Adipocyte (in vitro differentiated cells): ENCODE results near the gene TKT.
"Not testable (repeated sequence)": the region's sequence is repeated elsewhere in the genome, so short reads cannot be mapped to it uniquely, and the experiment has no call there.

Experiments used
- DNase-seq: peaks from one replicate; pipeline ENCODE4 v3.0.0-alpha.2; 2015; ENCODE audit warnings: low read depth
- H3K27me3 ChIP-seq: replicated peaks from 2 replicates; pipeline ENCODE4 v1.7.0; 2013; ENCODE audit warnings: mild to moderate bottlenecking, low read length, moderate library complexity; ENCODE audit not compliant: control insufficient read depth, insufficient read depth
- H3K36me3 ChIP-seq: 2 replicates; pipeline ENCODE4 v1.7.0; 2013; ENCODE audit warnings: low read length, mild to moderate bottlenecking, moderate library complexity; ENCODE audit not compliant: control insufficient read depth, insufficient read depth, severe bottlenecking
- H3K4me1 ChIP-seq: 2 replicates; pipeline ENCODE4 v1.7.0; 2013; ENCODE audit warnings: mild to moderate bottlenecking, low read length, moderate library complexity; ENCODE audit not compliant: control insufficient read depth, insufficient read depth
- H3K4me3 ChIP-seq: 2 replicates; pipeline ENCODE4 v1.7.0; 2013; ENCODE audit warnings: mild to moderate bottlenecking, low read length, moderate library complexity
- H3K9ac ChIP-seq: 2 replicates; pipeline ENCODE4 v1.7.0; 2013; ENCODE audit warnings: mild to moderate bottlenecking, low read length, moderate library complexity
- H3K9me3 ChIP-seq: 2 replicates; pipeline ENCODE4 v1.7.0; 2013; ENCODE audit warnings: mild to moderate bottlenecking, low read length, moderate library complexity; ENCODE audit not compliant: control insufficient read depth

Gene TKT

DNA sequence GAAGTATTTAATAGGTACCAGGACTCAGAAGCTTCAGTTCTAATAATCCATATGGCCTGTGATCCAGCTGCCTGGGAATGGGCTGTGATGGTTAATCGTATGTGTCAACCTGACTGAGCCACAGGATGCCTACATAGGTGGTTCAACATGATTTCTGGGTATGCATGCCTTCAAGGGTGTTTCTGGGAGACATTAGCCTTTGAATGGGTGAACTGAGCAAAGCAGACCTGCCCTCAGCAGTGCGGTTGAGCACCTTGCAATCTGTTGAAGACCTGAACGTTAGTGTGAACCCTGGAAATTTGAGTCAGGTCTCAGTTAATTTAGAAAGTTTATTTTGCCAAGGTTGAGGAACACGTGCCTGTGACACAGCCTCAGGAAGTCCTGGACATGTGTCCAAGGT, 22.8 kb upstream of the TKT start:
- Histone ChIP-seq H3K4me3 (no peak overlapping the region), H3K36me3 (peaks cover 16% of the 10 kb centered on the region), H3K9me3 (no peaks in the 10 kb centered on the region), H3K27me3 (no peaks in the 10 kb centered on the region), H3K9ac (no peak overlapping the region), H3K4me1 (no peaks in the 10 kb centered on the region)
- DNase-seq = no peak

DNA sequence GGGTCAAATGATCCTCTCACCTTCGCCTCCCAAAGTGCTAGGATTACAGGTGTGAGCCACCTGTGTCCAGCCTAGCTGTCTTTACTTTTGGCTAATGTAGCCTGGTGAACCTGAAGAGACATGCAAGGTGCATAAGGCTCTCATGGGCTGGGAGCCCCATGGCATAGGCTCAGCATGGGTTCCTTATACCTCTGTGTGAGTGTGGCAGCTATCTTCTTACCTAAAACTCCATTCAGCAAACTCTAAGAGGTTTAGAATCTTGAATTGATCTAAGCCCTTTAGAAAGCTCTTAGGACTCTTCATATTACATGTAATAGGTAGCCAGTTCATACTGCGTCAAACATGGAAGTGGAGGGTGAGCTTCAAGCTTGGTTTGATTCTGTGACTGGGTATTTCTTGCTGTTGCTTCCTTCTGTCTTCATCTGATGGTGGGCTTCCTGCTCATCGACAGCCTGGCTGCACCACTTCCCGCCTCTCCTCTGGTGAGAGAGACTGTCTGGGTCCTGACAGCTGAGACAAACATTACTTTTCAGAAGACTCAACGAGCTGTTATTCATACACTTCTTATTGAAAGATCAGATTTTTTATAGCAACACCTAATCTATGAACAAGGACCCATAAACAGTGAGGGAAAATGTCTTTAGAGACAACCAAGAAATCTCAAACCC, 19.2 kb upstream of the TKT start:
- no peak for DNase-seq
- Histone ChIP-seq H3K9me3 (no peaks in the 10 kb centered on the region), H3K36me3 (no peaks in the 10 kb centered on the region)

DNA sequence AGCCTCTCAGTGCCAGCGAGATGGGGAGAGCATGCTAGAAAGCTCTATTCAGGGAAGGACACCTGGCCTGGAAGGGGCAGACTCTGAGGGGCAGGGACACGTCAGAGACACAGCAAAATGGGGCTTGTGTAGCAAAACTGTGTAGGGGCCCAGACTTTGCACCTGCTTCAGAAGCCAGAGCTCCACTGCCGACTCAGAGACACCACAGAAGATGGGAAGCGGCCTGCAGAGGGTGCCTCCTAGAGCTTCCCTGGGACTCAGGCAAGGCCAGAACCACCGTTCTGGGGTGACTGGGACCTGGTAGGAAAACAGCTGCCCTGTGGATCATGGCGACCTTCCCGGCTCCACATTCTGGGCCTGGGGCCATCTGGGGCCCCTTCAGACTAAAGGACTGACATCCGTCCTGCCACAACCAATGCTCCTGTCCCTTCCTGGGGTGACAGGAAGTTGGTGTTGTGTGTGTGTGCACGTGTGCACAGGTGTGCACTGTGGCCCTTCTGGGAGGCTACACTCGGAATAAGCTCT, 17.4 kb upstream of the TKT start:
- Histone ChIP-seq H3K36me3 (no peaks in the 10 kb centered on the region), H3K4me3 (no peak overlapping the region), H3K9me3 (no peaks in the 10 kb centered on the region), H3K27me3 (no peaks in the 10 kb centered on the region), H3K9ac (no peak overlapping the region), H3K4me1 (peaks cover 18% of the 10 kb centered on the region)
- DNase-seq = no peak

More for the DNA sequence above, 19.2 kb upstream of the TKT start:
- peaks cover 8% of the 10 kb centered on the region for H3K4me1 ChIP-seq
- no peaks in the 10 kb centered on the region for H3K27me3 ChIP-seq
- no peak overlapping the region for H3K9ac ChIP-seq
- no peak overlapping the region for H3K4me3 ChIP-seq

DNA sequence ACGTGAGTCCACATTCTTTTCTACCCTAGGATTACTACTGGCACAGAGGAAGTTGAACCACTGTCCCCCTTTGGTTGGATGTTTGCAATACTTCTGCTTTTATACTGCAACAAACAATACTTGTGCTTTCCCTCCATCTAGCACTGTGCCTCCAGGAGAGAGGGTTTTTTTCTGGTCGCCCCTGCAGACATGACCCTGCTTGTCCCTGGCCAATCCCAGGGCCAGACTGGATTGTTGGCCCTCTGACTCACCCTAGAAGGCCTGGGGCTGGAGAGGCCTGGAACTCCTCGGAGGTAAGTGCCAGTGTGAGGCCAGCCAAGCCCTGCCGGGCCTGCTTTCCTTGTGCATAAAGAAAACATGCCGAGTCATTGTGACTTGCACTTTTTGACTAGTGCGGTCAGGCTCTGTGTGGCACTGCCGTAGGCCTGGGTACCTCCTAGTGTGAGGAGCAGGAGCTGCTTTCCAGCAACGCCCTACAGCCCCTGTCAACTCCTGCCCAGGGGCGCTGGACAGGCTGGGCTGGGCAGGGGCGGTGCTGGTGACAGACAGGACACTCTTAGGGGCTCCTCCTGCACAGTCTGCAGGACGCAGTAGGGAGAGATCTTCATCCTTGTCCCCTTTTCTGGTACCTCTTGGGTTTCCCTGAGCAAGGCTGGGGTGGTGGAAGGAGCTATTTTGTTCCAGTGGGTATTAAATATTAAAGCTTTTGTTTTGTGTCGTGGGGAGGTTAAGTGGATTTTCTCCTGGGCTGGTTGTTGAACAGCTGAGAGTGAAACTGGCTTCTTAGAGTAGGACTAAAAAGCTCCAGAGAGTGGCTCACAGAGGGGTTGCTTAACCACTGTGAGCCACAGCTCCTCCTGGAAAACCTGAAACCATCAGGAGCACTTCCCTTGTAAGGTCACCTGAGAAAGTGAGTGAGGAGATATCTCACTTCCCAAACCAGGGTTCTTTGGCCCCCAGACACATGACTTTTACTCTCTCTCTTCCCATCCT, 14.4 kb upstream of the TKT start:
- H3K9ac ChIP-seq = peak overlapping the region; percentile 87
- peak overlapping the region; percentile 12 for H3K4me3 ChIP-seq
- peaks cover 18% of the 10 kb centered on the region for H3K4me1 ChIP-seq

DNA sequence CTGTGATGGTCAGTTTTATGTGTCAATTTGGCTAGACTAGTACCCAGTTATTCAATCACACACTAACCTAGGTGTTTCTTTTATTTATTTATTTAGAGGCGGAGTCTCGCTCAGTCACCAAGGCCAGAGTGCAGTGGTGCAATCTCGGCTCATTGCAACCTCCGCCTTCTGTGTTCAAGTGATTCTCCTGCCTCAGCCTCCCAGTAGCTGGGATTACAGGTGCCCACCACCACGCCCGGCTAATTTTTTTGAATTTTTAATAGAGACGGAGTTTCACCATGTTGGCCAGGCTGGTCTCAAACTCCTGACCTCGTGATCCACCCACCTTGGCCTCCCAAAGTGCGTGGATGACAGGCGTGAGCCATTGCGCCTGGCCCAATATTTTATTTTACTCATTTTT, 13.4 kb upstream of the TKT start:
- H3K27me3 ChIP-seq, DNase-seq, H3K4me3 ChIP-seq, H3K9me3 ChIP-seq, H3K36me3 ChIP-seq: not testable (repeated sequence)
- peak overlapping the region; percentile 87 for H3K9ac ChIP-seq
- peaks cover 26% of the 10 kb centered on the region for H3K4me1 ChIP-seq

More for the DNA sequence above, 14.4 kb upstream of the TKT start:
- Histone ChIP-seq H3K9me3 (no peaks in the 10 kb centered on the region), H3K36me3 (no peaks in the 10 kb centered on the region), H3K27me3 (no peaks in the 10 kb centered on the region)
- DNase-seq = peak; percentile 100

DNA sequence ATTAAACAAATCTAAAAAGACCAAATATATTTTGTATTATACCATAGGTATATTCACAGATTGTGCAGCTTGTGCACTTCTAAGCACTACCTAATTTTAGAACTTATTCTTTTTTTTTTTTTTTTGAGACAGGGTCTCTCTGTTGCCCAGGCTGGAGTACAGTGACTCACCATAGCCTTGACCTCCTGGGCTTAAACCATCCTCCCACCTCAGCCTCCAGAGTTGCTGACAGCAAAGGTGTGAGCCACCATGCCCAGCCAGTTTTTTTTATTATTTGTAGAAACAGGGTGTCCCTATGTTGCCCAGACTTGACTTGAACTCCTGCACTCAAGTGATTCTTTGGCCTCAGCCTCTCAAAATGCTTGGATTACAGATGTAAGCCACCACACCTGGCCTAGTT, 11.9 kb upstream of the TKT start:
- peaks cover 26% of the 10 kb centered on the region for H3K4me1 ChIP-seq
- H3K27me3 ChIP-seq = no peaks in the 10 kb centered on the region
- no peak overlapping the region for H3K9ac ChIP-seq
- no peak overlapping the region for H3K4me3 ChIP-seq
- no peaks in the 10 kb centered on the region for H3K36me3 ChIP-seq
- DNase-seq = no peak
- H3K9me3 ChIP-seq = no peaks in the 10 kb centered on the region

DNA sequence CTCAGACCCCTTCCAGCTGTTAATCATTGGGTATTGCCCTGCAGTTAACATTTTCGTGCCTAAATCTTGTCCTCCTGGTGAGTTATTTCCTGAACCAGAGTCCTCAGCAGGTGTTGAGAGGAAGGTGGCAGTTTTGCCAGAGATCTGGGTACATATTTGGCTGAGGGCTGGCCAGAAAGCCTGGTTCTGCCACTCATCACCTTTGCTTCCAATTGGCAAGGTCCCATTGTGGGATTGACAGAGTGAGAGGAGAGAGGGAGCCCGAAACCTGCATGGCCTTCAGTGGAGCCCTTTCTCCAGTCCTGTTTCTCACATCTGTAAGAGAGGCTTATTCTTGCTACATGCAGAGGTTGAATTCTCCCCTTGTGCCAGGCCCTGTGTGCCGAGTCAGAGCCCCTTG, 8.9 kb upstream of the TKT start:
- H3K9me3 ChIP-seq = no peaks in the 10 kb centered on the region
- H3K9ac ChIP-seq = no peak overlapping the region

DNA sequence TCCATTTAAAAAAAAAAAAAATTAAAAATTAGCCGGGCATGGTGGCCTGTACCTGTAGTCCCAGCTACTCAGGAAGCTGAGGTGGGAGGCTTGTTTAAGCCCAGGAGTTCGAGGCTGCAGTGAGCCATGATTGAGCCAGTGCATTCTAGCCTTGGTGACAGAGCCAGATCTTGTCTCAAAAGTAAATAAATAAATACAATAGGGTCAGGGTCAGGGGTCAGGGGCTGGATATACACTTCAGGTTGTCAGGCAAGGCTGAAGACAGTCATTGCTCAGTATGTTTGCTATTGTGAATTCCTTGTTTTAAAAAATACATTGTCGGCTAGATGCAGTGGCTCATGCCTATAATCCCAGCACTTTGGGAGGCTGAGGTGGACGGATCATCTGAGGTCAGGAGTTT, 8.1 kb upstream of the TKT start:
- H3K9ac ChIP-seq = no peak overlapping the region
- H3K9me3 ChIP-seq = no peaks in the 10 kb centered on the region
- no peaks in the 10 kb centered on the region for H3K36me3 ChIP-seq
- peaks cover 31% of the 10 kb centered on the region for H3K4me1 ChIP-seq
- H3K27me3 ChIP-seq = no peaks in the 10 kb centered on the region
- H3K4me3 ChIP-seq = no peak overlapping the region
- DNase-seq = no peak

More for the DNA sequence above, 8.9 kb upstream of the TKT start:
- Histone ChIP-seq H3K27me3 (no peaks in the 10 kb centered on the region), H3K36me3 (no peaks in the 10 kb centered on the region), H3K4me1 (peaks cover 30% of the 10 kb centered on the region), H3K4me3 (no peak overlapping the region)
- DNase-seq = no peak

DNA sequence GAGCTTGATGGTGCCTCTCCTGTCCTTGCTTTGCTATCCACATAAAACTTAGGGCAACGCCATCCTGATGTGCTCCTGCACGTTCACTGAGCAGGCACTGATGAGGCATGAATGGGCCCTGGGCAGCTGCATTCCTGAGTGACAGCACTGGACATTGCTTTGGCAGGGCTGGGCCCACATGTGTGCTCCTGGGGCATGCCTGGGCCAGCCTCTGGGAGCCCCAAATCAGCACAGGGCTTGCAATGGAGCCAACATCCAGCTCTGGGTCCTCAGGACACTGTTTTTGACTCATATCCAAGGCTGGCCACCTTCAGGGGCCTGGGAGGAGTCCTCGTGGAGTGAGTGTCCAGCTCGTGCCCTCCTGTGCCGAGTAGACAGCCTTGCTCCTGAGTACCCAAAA, 5.9 kb upstream of the TKT start:
- Histone ChIP-seq H3K4me3 (no peak overlapping the region), H3K9ac (no peak overlapping the region), H3K4me1 (peaks cover 32% of the 10 kb centered on the region), H3K9me3 (no peaks in the 10 kb centered on the region), H3K36me3 (no peaks in the 10 kb centered on the region), H3K27me3 (no peaks in the 10 kb centered on the region)
- DNase-seq = peak; percentile 43

DNA sequence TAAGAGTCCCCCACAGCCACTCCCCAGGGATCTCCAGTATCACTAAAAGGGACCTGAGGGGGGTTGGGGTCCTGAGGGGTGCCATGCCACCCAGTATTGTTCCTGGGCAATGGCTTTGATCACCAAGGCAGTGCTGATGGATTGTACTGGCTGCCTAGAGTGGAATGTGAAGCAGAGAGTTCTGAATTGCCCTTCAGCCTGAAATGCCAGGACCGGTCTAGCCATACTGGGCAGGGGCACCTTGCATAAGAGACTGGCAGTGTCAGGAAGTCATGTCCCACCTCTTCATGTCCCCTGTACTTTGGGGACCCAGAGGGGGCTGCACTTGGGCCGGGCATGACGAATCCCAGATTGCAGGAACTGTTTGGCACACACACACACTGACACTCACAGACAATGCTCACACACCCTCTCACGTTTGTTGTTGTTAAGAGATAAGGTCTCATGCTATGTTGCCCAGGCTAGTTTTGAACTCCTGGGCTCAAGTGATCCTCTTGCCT, 4.5 kb upstream of the TKT start:
- no peaks in the 10 kb centered on the region for H3K9me3 ChIP-seq
- no peak overlapping the region for H3K4me3 ChIP-seq
- H3K9ac ChIP-seq = no peak overlapping the region
- H3K4me1 ChIP-seq = peaks cover 35% of the 10 kb centered on the region
- no peaks in the 10 kb centered on the region for H3K27me3 ChIP-seq
- no peak for DNase-seq
- no peaks in the 10 kb centered on the region for H3K36me3 ChIP-seq
